K562 (cell line): ENCODE measurements around the gene EPS8L1. TPM values are rescaled to one million over a fixed set of nuclear protein-coding genes. Genes with fewer than 3 reads are reported as not detected.

Experiments
- ATAC-seq: fragments of 200-7000 bp; cut with Tn5 transposase; 3 replicates; pipeline ENCODE4 v1.9.1; 2020; ENCODE audit warnings: moderate library complexity
- BruUV-seq: library from RNA; stranded (reverse); fragments of 400-500 nt; replicated peaks from 2 replicates; lab custom pipeline; 2021; lab: Mats Ljungman, UMichigan
- CTCF ChIA-PET: fragments of 300-600 bp; formaldehyde crosslinking; extraction: SDS; loops from one replicate; lab custom pipeline; 2021; ENCODE audit warnings: low intra/inter-chr PET ratio; lab: Yijun Ruan, JAX
- POLR2A ChIA-PET: fragments of 300-600, 350-650 bp; sonication (Branson Sonifier 250); formaldehyde crosslinking; extraction: SDS; loops from one replicate; lab custom pipeline; 2021; ENCODE audit warnings: antibody characterized with exemption, inconsistent platforms; lab: Yijun Ruan, JAX
- DNase-seq, 4 experiments: peaks; one replicate each; pipeline versions ENCODE4 v3.0.0 to v3.0.0-alpha.2; 2011 to 2018; ENCODE audit warnings: low spot score in 3 of 4, mixed read lengths in 3 of 4; ENCODE audit errors: extremely low read depth in 1 of 4
- FAIRE-seq: peaks from 2 replicates; lab custom pipeline; 2011; peaks lifted over from hg19 to GRCh38; lab: Jason Lieb, UNC
- H2AFZ ChIP-seq: 2 replicates; pipeline ENCODE4 v1.6.0; 2011; ENCODE audit warnings: low read depth, low read length, control low read depth, inconsistent platforms
- H3K27ac ChIP-seq: fragments of 200-600 bp; 3 replicates; pipeline ENCODE4 v1.8.0; 2011; ENCODE audit warnings: low read depth, mild to moderate bottlenecking, control low read depth, inconsistent platforms, low read length, moderate library complexity, mixed read lengths; ENCODE audit errors: extremely low read depth
- H3K27me3 ChIP-seq, 2 experiments: fragments of 300-600 bp in 1 of 2; 2 replicates in 1 of 2; 3 replicates in 1 of 2; pipeline versions ENCODE4 v1.6.0 to v1.8.0; 2011; ENCODE audit warnings: inconsistent platforms in 2 of 2, low read length in 2 of 2, mild to moderate bottlenecking in 1 of 2, mixed read lengths in 1 of 2, moderate library complexity in 1 of 2; ENCODE audit not compliant: control insufficient read depth in 2 of 2, insufficient read depth in 2 of 2
- H3K36me3 ChIP-seq: fragments of 300-600 bp; 3 replicates; pipeline ENCODE4 v1.8.0; 2011; ENCODE audit warnings: mild to moderate bottlenecking, low read length, inconsistent platforms; ENCODE audit not compliant: control insufficient read depth, insufficient read depth
- H3K4me1 ChIP-seq, 2 experiments: fragments of 200-600 bp in 1 of 2; replicated peaks in 1 of 2; 2 replicates in 1 of 2; 3 replicates in 1 of 2; pipeline versions ENCODE4 v1.5.1 to v1.8.0; 2011; ENCODE audit warnings: inconsistent platforms in 2 of 2, low read length in 2 of 2, mild to moderate bottlenecking in 1 of 2, mixed read lengths in 1 of 2, moderate library complexity in 1 of 2; ENCODE audit not compliant: control insufficient read depth in 2 of 2, insufficient read depth in 2 of 2
- H3K4me2 ChIP-seq: 2 replicates; pipeline ENCODE4 v1.6.1; 2011; ENCODE audit warnings: low read length, control low read depth, inconsistent platforms, mixed read lengths; ENCODE audit not compliant: insufficient read depth
- H3K4me3 ChIP-seq: fragments of 200-600 bp; sonication (generic), shearing (Covaris generic); 2 replicates; pipeline ENCODE4 v1.5.1; 2016; ENCODE audit warnings: control low read depth, inconsistent platforms
- H3K79me2 ChIP-seq: fragments of 200-600 bp; 3 replicates; pipeline ENCODE4 v1.8.0; 2011; ENCODE audit warnings: low read length, inconsistent platforms; ENCODE audit not compliant: control insufficient read depth, insufficient read depth
- H3K9ac ChIP-seq, 2 experiments: 2 replicates each; pipeline versions ENCODE4 v1.6.0 to v1.6.1; 2011; ENCODE audit warnings: low read depth in 2 of 2, low read length in 2 of 2, control low read depth in 1 of 2, inconsistent platforms in 1 of 2, mild to moderate bottlenecking in 1 of 2, mixed read lengths in 1 of 2; ENCODE audit not compliant: insufficient read depth in 1 of 2
- H3K9me1 ChIP-seq: one replicate; pipeline ENCODE4 v1.6.0; 2011; ENCODE audit warnings: inconsistent platforms, mild to moderate bottlenecking, low read length, moderate library complexity; ENCODE audit not compliant: control insufficient read depth, insufficient read depth
- H3K9me3 ChIP-seq: replicated peaks from 2 replicates; pipeline ENCODE4 v1.5.1; 2011; ENCODE audit warnings: low read depth, low read length, inconsistent platforms; ENCODE audit not compliant: control insufficient read depth, insufficient read depth
- H4K20me1 ChIP-seq: replicated peaks from 2 replicates; pipeline ENCODE4 v1.6.1; 2011; ENCODE audit warnings: low read length, inconsistent platforms, mixed read lengths; ENCODE audit not compliant: control insufficient read depth, insufficient read depth
- CBX5 ChIP-seq: IDR thresholded peaks from 2 replicates; pipeline ENCODE4 v1.6.1; 2014; ENCODE audit warnings: low read depth, borderline replicate concordance
- COPS2 ChIP-seq: fragments of 450-650 bp; conservative IDR thresholded peaks from 2 replicates; pipeline ENCODE4 v1.6.1; 2016; ENCODE audit warnings: mild to moderate bottlenecking, moderate library complexity
- HIVEP1 ChIP-seq: fragments of 250-450 bp; sonication (Bioruptor Pico); IDR thresholded peaks from 2 replicates; pipeline ENCODE4 v1.4.0; 2020; ENCODE audit warnings: mild to moderate bottlenecking
- NFATC3 ChIP-seq: fragments of 450-650 bp; IDR thresholded peaks from 2 replicates; pipeline ENCODE4 v1.6.1; 2017; ENCODE audit warnings: mild to moderate bottlenecking
- POLR2A ChIP-seq: fragments of 450-650 bp; conservative IDR thresholded peaks from 2 replicates; pipeline ENCODE4 v1.6.1; 2016
- POLR2G ChIP-seq: fragments of 200-400 bp; formaldehyde crosslinking; IDR thresholded peaks from 2 replicates; pipeline ENCODE4 v1.6.1; 2017; ENCODE audit warnings: low read depth, mild to moderate bottlenecking, antibody characterized with exemption, low read length, moderate library complexity
- PRMT5 ChIP-seq: sonication (generic); formaldehyde crosslinking; IDR thresholded peaks from 2 replicates; pipeline ENCODE4 v1.5.0; 2020; ENCODE audit warnings: missing genetic modification reagents
- RBM15 ChIP-seq: fragments of 200-400 bp; formaldehyde crosslinking; IDR thresholded peaks from 2 replicates; pipeline ENCODE4 v1.6.1; 2018; ENCODE audit warnings: mild to moderate bottlenecking, low read length, moderate library complexity; ENCODE audit not compliant: insufficient read depth
- SUPT5H ChIP-seq: fragments of 450-650 bp; IDR thresholded peaks from 2 replicates; pipeline ENCODE4 v1.6.1; 2016
- TAL1 ChIP-seq: fragments of 450-650 bp; IDR thresholded peaks from 2 replicates; pipeline ENCODE4 v1.6.1; 2016; ENCODE audit warnings: mild to moderate bottlenecking
- ZNF444 ChIP-seq: fragments of 250-450 bp; sonication (Bioruptor Pico); IDR thresholded peaks from 2 replicates; pipeline ENCODE4 v1.4.0; 2020; ENCODE audit warnings: mild to moderate bottlenecking, moderate library complexity
- ZNF584 ChIP-seq: fragments of 200-800 bp; sonication (Bioruptor generic); IDR thresholded peaks from 2 replicates; pipeline ENCODE4 v1.6.1; 2016; ENCODE audit warnings: low read depth, mild to moderate bottlenecking, missing genetic modification characterization, missing compliant biosample characterization
- WGBS: fragments of 100-300 bp; shearing (Covaris generic); methylation state at CpG from one replicate; pipeline ENCODE4 v1.1.6; 2016; ENCODE audit warnings: low coverage, mixed read lengths; ENCODE audit not compliant: insufficient coverage; ENCODE audit errors: missing lambda C conversion rate; 5-methylcytosine and 5-hydroxymethylcytosine counted together
- in situ Hi-C: fragments of 300-500 bp; cut with MboI; formaldehyde crosslinking; loops from 4 replicates; pipeline ENCODE4 v1.15.0; 2018; ENCODE audit warnings: inconsistent platforms, mixed read lengths
- intact Hi-C: fragments of 100-400 bp; cut with micrococcal nuclease; formaldehyde crosslinking; loops from 2 replicates; pipeline ENCODE4 v1.14.2; 2022
- polyA plus RNA-seq, 8 experiments: library from polyadenylated mRNA; depleted of rRNA in 4 of 8; stranded (reverse) in 5 of 8; unstranded in 3 of 8; fragments of >200 nt; fragmentation: Nextera tagmentation in 2 of 8; fragmentation: Illumina TruSeq in 1 of 8; extraction: Ambion mirVana in 2 of 8; extraction: Trizol in 1 of 8; gene quantifications; 2 replicates each; pipeline versions ENCODE4 v1.2.1 to v1.2.3, GENCODE V29; 2011 to 2014; ENCODE audit warnings: inconsistent platforms in 1 of 8, missing spikeins in 1 of 8
- total RNA-seq, 7 experiments: library from RNA; depleted of rRNA in 6 of 7; stranded (reverse); fragments of >200 nt in 6 of 7; fragmentation: Illumina TruSeq in 2 of 7; extraction: Trizol in 2 of 7; gene quantifications; 2 replicates each; pipeline versions ENCODE4 v1.2.1 to v1.2.3, GENCODE V29; 2011 to 2021; ENCODE audit warnings: low replicate concordance in 1 of 7
- TF ChIP-seq, protein P1 (sequence below): sonication (generic); formaldehyde crosslinking; IDR thresholded peaks from 2 replicates; pipeline ENCODE4 v1.8.1; 2023; ENCODE audit warnings: mild to moderate bottlenecking, missing genetic modification reagents
- TF ChIP-seq, protein P2 (sequence below): fragments of 450-650 bp; IDR thresholded peaks from 2 replicates; pipeline ENCODE4 v1.6.1; 2017; ENCODE audit warnings: antibody characterized with exemption
- TF ChIP-seq, protein P3 (sequence below): fragments of 250-450 bp; sonication (Bioruptor Pico); IDR thresholded peaks from 2 replicates; pipeline ENCODE4 v1.6.1; 2021; ENCODE audit warnings: mild to moderate bottlenecking

The EPS8L1 gene
- total and polyA plus RNA-seq, 9 of the 15 experiments (the other 6 are each of a cell fraction or from before 2014, with no cell fraction given), result 0.35 to 22.1 (median 11.9) TPM

GRCh38 chr19:55085923-55086715 is 10.4 kb downstream of the EPS8L1 start:
- ChIA-PET POLR2A (interaction anchor here (0.6 to 1.9 kb wide), 5 partner anchors 20 to 876 kb away, joined by 3 to 5 read pairs (median 3); partner anchors contain the start of gene PPP1R12C), CTCF (no interaction called here)
- H4K20me1 ChIP-seq, result peaks cover 4% of the 10 kb centered on the region; the same call in 1 of the 2 replicates
- BruUV-seq, result no TSS peak
- no peak for TF ChIP-seq COPS2
- TF ChIP-seq, protein P1, sequence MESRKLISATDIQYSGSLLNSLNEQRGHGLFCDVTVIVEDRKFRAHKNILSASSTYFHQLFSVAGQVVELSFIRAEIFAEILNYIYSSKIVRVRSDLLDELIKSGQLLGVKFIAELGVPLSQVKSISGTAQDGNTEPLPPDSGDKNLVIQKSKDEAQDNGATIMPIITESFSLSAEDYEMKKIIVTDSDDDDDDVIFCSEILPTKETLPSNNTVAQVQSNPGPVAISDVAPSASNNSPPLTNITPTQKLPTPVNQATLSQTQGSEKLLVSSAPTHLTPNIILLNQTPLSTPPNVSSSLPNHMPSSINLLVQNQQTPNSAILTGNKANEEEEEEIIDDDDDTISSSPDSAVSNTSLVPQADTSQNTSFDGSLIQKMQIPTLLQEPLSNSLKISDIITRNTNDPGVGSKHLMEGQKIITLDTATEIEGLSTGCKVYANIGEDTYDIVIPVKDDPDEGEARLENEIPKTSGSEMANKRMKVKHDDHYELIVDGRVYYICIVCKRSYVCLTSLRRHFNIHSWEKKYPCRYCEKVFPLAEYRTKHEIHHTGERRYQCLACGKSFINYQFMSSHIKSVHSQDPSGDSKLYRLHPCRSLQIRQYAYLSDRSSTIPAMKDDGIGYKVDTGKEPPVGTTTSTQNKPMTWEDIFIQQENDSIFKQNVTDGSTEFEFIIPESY, result 0 out of 2 replicates have a peak, but pooled peaks have one; percentile 3
- TF ChIP-seq, protein P2, sequence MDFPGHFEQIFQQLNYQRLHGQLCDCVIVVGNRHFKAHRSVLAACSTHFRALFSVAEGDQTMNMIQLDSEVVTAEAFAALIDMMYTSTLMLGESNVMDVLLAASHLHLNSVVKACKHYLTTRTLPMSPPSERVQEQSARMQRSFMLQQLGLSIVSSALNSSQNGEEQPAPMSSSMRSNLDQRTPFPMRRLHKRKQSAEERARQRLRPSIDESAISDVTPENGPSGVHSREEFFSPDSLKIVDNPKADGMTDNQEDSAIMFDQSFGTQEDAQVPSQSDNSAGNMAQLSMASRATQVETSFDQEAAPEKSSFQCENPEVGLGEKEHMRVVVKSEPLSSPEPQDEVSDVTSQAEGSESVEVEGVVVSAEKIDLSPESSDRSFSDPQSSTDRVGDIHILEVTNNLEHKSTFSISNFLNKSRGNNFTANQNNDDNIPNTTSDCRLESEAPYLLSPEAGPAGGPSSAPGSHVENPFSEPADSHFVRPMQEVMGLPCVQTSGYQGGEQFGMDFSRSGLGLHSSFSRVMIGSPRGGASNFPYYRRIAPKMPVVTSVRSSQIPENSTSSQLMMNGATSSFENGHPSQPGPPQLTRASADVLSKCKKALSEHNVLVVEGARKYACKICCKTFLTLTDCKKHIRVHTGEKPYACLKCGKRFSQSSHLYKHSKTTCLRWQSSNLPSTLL, result no peak
- no peak for TF ChIP-seq PRMT5 (CRISPR knock-in tag)
- peak; percentile 57; the same call in 1 of the 2 replicates for TF ChIP-seq POLR2G
- no peak for TF ChIP-seq NFATC3
- no peak for TF ChIP-seq CBX5
- TF ChIP-seq, protein P3, sequence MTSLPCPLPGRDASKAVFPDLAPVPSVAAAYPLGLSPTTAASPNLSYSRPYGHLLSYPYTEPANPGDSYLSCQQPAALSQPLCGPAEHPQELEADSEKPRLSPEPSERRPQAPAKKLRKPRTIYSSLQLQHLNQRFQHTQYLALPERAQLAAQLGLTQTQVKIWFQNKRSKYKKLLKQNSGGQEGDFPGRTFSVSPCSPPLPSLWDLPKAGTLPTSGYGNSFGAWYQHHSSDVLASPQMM (CRISPR knock-in tag), result no peak
- peak; percentile 35; the same call in 1 of the 2 replicates for TF ChIP-seq POLR2A
- TF ChIP-seq RBM15, result no peak
- TF ChIP-seq ZNF584 (CRISPR knock-in tag), result no peak
- no peak for TF ChIP-seq TAL1
- TF ChIP-seq ZNF444 (CRISPR knock-in tag), result no peak
- no peak for TF ChIP-seq HIVEP1 (CRISPR knock-in tag)
- 0 out of 2 replicates have a peak, but pooled peaks have one; percentile 11 for TF ChIP-seq SUPT5H
- no peak overlapping the region for H3K4me2 ChIP-seq
- 87% methylated on average over 27 of the region's 35 CpGs for WGBS
- H2AFZ ChIP-seq, result no peak overlapping the region
- no peak overlapping the region for H3K4me3 ChIP-seq
- peaks cover 30% of the 10 kb centered on the region; the same call in 1 of the 3 replicates for H3K36me3 ChIP-seq
- ATAC-seq, result no peak
- H3K9me3 ChIP-seq, result no peaks in the 10 kb centered on the region
- H3K9me1 ChIP-seq, result no peaks in the 10 kb centered on the region
- intact Hi-C loops, result loop anchor here (10.0 kb wide), 1 partner anchor 329 kb away; no protein-coding TSS in a partner anchor
- no peak for FAIRE-seq
- H3K27ac ChIP-seq, result no peak overlapping the region
- H3K27me3 ChIP-seq, result no peaks in the 10 kb centered on the region
- peaks cover 0 to 56% of the 10 kb centered on the region in 2 experiments; a peak in 3 of 5 replicates for H3K4me1 ChIP-seq
- in situ Hi-C loops, result no loop called here
- no peak for DNase-seq
- 0 out of 4 replicates have a peak overlapping the region, but pooled peaks of 1 of the 2 experiments have one; percentile 6 for H3K9ac ChIP-seq
- H3K79me2 ChIP-seq, result no peaks in the 10 kb centered on the region
